ELR (cell line): Measurements from ENCODE around the gene IFT80.

ENCODE experiments used
- DNase-seq: peaks from one replicate; pipeline ENCODE4 v3.0.0-alpha.2; 2015; ENCODE audit warnings: low read depth

Gene IFT80

GRCh38 chr3:160400702-160401150 lies 1.7 kb upstream of the IFT80 start:
- DNase-seq = peak; percentile 29

DNA sequence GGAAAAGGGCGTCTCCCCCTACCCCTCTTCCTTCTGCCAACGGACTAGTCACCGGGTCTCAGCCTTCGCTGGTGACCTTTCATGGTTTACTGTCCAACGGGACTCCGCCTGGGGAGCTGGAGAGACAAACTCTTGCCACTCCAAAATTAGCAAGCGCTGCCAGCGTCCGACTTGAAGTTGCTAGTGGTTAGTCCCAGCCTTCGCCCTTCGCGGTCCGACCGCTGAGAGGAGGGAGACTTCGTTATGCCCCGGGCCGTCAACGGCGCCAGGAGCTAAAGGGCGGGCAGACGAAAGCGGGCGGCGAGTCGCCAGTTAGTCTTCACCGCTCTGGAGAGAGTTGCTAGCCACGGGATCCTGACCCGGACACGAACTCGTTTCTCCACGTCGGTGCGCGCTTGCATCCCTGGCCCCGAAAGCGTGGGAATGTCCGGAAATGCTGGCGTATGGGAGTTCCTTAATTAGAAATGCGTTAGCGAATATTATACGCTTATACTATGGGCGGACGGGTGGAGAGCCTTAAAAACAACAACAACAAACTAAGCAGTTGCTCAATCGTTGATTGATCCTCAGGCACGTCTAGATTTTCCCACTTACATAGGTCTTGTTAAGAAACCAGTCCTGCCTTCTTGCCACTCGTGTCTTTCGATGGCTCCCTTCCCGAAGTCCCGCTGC lies 1.1 kb upstream of the IFT80 start:
- DNase-seq = peak; percentile 43

DNA sequence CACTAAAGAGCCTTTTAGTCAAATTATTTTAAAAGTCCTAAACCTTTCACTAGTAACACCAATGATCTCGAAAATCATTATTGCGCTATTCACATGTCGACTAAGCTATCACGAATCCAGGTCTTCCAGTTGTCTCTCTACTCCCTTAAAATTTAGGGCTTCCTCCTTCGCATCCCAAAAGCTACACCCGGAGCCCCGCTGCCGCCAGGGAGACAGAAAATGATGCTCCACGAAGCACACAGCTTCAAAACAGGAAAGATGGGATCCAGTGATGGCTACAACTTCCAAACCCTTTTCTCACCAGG lies 253 bp downstream of the IFT80 start:
- DNase-seq = no peak

DNA sequence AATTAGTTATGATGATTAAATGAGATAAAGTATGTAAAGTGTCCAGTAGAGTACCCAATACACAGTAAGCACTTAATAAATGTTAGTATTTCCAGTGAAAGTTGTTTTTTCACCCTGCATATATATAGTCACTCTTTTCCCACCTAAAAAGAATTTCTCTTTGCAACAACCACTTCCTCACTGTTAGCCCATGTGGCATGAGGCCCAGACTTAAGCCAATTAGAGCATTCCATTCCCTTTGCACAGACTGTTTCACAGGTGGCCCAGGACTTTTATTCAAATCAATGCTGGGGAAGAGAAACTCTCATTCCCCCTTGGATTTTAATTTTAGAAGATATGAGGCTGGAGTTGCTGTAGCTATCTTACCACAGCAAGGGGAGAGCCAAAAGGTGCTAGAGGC lies 3.7 kb downstream of the IFT80 start:
- peak; percentile 63 for DNase-seq

DNA sequence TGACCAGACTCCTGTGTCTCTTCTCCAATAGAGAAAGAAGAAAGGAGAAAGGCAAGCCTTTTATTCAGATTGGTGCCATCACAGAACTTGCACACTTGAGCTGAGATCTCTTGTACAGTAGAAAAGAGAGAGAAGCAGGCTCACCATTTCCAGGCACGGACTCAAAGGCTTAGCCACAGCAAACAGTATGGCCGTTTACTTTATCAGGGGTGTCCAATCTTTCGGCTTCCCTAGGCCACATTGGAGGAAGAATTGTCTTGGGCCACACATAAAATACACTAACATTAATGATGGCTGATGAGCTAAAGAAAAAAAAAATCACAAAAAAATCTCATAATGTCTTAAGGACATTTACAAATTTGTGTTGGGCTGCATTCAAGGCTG lies 5.0 kb downstream of the IFT80 start:
- no peak for DNase-seq

- no peak for DNase-seq
Measured at GRCh38 chr3:160393346-160394008, 5.5 kb downstream of the IFT80 start.

GRCh38 chr3:160392798-160393197 lies 6.2 kb downstream of the IFT80 start:
- no peak for DNase-seq

DNA sequence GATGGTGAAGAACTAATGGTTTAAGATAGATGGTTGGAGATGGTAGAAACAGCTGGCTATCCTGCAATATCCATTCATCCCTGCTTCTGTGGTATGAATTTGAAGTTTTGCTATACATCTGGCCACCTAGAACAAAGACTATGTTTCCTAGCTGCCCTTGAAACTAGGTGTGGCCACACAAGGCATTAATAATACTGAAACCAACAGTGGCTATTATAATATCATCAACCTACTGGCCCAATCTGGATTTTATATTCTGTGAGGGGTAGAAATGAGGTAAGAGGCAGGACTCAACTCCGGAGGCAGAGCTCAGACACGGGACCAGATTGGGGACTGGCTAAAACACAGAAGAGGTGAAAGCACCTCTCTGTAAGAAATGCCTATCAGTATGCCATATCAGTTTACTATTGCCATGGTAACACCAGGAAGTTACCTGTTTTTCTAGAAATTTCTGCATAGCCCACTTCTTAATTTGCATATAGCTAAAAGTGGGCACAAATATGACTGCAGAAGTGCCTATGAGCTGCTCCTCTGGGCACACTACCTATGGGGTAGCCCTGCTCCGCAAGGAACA lies 8.4 kb downstream of the IFT80 start:
- no peak for DNase-seq

- DNase-seq = no peak
Measured at GRCh38 chr3:160384639-160385318, 14.2 kb downstream of the IFT80 start.

DNA sequence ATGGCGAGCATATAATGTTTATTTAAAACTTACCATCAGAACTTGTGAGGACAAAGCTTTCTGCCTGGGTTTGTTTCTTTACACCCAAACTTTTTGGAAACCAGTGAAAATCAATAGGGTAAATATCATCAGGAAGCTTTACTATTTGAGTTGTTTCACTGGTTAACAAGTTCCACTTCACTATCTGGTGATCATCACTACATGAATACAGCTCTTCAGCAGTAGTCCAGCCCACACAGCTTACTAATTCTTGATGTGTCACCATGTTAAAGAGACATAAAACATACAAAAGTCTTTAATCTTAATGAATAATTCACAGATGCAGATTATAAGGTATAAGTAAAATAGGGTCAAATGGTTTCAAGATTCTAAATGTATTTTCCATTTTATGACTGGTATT lies 17.6 kb downstream of the IFT80 start:
- peak; percentile 65 for DNase-seq

DNA sequence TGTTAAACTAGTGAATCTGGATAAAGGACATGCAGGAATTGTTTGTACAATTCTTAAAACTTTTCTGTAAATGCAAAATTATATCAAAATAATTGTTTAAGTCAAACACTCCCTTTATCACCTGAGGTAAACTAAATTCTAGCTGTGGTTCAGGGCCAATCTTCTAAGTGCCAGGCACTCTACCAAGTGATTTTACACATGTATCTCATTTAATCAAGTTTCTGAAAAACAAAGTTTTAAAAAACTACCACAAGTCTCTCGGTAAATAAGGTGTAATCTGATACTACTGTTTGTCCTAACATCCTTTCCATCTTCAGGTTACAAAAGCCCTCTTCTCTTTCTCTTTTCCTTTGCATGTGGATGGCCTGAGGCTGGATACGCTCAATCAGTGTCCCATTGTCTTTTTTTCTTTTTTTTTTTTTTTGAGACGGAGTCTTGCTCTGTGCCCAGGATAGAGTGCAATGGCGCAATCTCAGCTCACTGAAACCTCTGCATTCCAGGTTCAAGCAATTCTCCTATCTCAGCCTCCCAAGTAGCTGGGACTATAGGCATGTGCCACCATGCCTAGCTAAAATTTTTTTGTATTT lies 19.3 kb downstream of the IFT80 start:
- no peak for DNase-seq

GRCh38 chr3:160378331-160379109 lies 20.5 kb downstream of the IFT80 start:
- peak; percentile 75 for DNase-seq

DNA sequence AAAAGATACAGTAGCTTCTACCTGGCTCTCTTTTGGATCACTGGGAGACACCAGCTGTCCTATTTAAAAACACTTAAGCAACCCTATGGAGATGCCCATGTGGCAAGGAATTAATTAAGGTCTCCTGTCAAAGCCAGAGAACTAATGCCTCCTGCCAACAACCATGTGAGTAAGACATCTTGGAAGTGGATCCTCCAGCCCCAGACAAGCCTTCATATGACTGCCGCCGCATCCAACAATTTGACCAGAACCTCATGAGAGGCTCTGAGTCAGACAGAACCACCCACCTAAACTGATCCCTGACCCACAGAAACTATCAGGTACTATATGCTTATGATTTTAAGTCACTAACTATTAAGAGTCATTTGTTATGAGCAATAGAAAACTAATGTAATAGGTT lies 22.3 kb downstream of the IFT80 start:
- peak; percentile 43 for DNase-seq

DNA sequence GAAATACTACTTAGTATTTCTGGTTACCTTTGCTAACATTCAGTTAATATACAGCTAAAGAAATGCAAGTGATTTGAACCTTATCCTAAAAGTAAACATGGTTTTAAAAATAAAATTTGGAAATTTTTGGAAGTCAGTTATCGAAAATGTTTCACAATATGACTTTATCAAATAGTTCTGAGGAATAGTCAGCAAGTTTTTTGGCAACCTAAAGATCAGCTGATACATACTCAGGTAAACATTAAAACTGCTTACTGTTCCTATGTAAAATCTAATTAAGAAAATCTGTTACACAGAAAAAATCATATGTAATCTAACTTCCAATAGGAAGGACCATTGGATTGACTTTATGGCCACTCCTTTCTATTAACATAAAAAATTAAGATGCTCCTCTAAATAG lies 24.1 kb downstream of the IFT80 start:
- DNase-seq = no peak

DNA sequence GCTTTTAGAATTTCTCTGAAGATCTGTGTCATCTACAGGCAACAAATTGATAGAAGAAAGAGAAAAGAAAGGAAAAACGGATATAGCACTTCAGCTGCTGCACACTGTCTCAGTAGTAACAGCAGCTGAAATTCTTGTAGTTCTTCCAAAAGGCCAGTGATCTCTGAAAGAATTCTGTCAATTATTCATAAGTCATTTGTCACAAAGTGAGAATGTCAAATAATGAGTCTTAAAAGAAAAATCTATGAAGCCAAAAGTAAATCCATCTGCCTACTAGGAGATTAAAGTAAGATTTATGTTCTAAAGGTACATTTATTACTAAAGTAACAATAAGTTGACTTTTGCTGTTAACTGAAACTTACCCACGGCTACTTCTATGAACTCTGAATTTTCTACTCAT lies 24.6 kb downstream of the IFT80 start:
- no peak for DNase-seq

DNA sequence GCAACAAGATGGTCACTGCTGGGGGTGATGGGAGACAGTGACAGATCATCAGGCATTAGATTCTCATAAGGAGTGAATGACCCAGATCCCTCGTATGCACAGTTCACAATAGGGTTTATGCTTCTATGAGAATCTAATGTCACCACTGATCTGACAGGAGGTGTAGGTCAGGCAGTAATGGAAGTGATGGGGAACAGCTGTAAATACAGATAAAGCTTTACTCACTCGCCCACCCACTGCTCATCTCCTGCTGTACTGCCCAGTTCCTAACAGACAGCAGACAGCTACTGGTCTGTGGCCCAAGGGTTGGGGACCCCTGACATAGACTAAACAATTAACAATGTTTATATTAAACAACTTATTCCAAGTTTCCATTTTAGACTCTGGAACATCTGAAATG lies 25.4 kb downstream of the IFT80 start:
- no peak for DNase-seq

DNA sequence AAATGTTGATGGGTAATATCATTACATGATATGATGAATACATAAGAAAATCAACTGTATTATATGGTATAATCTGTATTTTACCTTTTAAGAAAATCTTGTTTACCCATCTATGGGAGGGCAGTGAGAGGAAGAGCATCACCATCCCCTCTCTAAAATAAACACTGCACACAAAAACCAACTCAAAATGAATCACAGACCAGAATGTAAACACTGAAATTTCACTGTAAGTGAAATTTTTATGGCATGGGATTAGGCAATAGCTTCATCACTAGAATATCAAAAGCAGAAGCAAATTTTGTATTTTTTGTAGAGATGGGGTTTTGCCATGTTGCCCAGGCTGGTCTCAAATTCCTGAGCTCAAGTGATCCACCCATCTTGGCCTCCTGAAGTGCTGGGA lies 26.2 kb downstream of the IFT80 start:
- DNase-seq = peak; percentile 82

- DNase-seq = no peak
Measured at GRCh38 chr3:160370987-160371857, 27.8 kb downstream of the IFT80 start.

DNA sequence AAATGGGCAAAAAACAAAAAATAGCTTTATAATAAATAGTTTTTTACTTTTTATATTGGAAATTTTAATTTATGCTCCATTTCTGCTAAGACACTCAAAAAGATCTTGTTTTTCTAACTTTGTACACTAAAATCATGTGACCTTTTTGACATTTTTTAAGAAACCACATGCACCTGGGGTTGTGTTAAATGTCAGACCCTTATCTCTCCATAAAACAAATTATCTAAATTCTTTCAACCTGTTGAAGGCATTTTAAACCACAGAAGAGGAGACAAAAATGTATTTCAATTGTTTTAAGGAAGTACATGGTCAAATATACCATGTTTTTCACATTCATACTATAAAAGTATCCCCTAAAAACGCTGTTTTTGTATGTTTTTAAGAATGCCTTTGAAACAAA lies 29.2 kb downstream of the IFT80 start:
- no peak for DNase-seq

DNA sequence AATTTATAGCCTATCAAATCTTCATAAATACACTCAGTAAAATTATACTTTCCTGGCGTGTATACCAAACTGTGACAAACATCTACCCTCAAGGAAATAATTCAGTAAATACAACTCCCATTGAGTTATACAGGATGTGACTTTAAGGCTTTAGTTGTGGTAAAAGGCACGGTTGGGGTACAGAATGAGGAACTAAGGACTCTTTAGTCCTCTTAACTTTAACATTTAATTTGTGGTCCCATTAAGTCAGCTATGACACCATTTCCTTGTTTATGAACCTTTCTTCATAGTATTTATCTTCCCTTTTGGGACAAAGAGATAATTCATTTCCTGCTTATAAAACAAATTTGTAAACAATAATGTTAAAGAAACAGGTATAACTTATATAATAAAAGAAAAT lies 30.2 kb downstream of the IFT80 start:
- DNase-seq = no peak

- DNase-seq = no peak
Measured at GRCh38 chr3:160365869-160366522, 33.0 kb downstream of the IFT80 start.
